ENCODE measurements around the gene SLC8A1.

GRCh38 chr2:40386177-40386576 lies 65.7 kb downstream of the SLC8A1 start:
- TF ChIP-seq CTCF (IDR thresholded peaks at IDR 0.05; ENCODE audit: borderline replicate concordance, extremely low read depth, low read length, poor library complexity, severe bottlenecking) (no peak), EZH2 (IDR thresholded peaks at IDR 0.05; ENCODE audit: borderline replicate concordance, low read depth, low read length, severe bottlenecking) (no peak)
